HFF-Myc (cell line): ENCODE data around the gene EXOC4.

Source experiments
- DNase-seq: peaks from one replicate; pipeline ENCODE4 v3.0.0-alpha.2; 2011; ENCODE audit warnings: low read depth; ENCODE audit errors: extremely low read depth
- H3K4me3 ChIP-seq: replicated peaks from 2 replicates; pipeline ENCODE4 v1.5.1; 2011; ENCODE audit warnings: low read depth, mild to moderate bottlenecking, control low read depth, low read length
- TF ChIP-seq, protein P1 (sequence below): IDR thresholded peaks from 2 replicates; pipeline ENCODE4 v1.5.1; 2012; ENCODE audit warnings: mild to moderate bottlenecking, low read depth, low read length, control low read depth; ENCODE audit errors: missing control alignments

Gene EXOC4

DNA sequence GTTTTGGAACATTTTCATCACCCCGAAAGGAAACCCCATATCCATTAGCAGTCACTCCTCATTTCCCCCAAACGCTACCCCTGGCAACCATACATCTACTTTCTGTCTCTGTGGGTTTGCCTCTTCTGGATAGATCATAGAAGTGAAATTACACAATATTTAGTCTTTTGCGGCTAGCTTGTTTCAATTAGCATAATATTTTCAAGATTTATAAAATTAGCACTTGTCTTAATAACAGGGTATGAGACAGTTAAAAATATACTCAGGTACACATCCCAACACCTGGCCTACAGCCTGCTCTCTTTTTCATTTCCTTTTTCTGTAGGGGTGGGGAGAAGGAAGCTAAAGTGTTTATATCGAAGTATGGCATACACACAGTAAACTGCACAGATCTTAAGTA, 792.8 kb downstream of the EXOC4 start:
- DNase-seq = no peak
- H3K4me3 ChIP-seq = no peak overlapping the region
- TF ChIP-seq, protein P1, sequence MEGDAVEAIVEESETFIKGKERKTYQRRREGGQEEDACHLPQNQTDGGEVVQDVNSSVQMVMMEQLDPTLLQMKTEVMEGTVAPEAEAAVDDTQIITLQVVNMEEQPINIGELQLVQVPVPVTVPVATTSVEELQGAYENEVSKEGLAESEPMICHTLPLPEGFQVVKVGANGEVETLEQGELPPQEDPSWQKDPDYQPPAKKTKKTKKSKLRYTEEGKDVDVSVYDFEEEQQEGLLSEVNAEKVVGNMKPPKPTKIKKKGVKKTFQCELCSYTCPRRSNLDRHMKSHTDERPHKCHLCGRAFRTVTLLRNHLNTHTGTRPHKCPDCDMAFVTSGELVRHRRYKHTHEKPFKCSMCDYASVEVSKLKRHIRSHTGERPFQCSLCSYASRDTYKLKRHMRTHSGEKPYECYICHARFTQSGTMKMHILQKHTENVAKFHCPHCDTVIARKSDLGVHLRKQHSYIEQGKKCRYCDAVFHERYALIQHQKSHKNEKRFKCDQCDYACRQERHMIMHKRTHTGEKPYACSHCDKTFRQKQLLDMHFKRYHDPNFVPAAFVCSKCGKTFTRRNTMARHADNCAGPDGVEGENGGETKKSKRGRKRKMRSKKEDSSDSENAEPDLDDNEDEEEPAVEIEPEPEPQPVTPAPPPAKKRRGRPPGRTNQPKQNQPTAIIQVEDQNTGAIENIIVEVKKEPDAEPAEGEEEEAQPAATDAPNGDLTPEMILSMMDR = no peak

DNA sequence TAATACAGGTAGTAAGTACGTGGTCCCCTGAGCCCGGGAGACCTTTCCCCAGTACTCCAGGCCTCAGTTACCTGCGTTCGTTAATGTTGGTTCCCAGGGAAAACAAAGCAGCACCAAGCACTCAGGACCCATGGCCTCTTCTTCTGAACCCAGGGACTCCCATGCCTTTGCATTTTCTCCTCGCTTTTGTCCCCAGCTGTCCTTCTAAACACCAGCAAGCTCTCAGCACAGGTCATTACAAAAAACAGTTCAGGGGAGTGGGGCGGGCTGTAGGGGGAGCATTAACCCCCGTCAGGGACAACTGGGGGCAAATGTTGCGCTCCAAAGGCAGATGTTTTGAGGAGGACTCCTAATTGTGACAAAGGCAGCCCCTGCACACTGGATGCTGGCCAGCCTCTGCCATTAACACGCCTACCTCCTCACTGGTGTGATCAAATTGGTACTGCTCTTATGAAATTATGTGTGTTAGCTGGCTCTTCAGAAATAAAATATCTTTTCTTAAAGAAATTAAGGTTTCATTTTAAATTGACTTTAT, 793.8 kb downstream of the EXOC4 start:
- TF ChIP-seq, protein P1 = no peak
- no peak overlapping the region for H3K4me3 ChIP-seq
- no peak for DNase-seq

DNA sequence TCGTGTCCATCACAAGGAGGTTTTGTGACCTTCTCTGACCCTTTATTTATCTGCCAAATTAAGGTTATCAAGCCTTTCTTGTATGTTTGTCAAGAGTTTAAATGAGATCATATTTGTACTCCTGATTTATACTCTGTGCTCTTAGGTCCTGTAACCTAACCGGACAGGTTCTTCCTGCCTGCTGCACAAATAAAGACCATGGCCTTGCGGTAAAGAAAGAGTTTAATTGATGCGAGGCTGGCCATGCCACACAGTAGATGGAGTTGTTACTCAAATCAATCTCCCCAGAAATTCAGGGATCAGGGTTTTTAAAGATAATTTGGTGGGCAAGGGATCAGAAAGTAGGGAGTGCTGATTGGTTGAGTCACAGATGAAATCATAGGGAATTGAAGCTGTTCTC, 794.8 kb downstream of the EXOC4 start:
- DNase-seq = no peak
- no peak overlapping the region for H3K4me3 ChIP-seq
- TF ChIP-seq, protein P1 = no peak

DNA sequence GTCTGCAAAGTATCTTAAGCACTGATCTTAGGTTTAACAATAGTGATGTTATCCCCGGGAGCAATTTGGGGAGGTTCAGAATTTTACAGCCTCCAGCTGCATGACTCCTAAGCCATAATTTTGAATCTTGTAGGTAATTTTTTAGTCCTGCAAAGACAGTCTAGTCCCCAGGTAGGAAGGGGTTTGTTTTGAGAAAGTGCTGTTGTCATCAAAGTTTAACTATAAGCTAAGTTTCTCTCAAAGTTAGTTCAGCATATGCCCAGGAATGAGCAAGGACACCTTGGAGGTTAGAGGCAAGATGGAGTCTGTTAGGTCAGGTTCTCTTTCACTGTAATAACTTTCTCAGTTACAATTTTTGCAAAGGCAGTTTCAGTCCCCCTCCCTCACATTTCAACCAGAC, 795.3 kb downstream of the EXOC4 start:
- no peak overlapping the region for H3K4me3 ChIP-seq
- DNase-seq = no peak
- TF ChIP-seq, protein P1 = no peak

DNA sequence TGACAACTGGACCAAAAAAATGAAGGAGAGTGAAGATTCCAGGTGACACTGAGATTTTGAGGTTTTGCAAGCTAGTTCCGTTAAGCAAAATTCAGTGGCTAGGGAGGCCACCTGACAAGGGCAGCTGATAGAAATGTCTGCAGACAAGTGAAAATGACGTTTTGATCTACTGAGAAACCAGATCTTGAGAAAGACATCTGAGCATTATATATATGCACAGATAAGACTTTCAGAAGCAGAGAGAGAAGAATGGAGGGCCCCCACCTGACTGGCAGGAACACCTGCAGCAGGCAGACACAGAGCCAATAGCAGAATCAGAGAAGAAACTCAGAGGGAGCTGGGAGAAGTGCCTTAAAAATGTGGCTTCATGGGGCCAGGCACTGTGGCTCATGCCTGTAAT, 798.1 kb downstream of the EXOC4 start:
- H3K4me3 ChIP-seq = no peak overlapping the region
- DNase-seq = no peak
- TF ChIP-seq, protein P1 = no peak

DNA sequence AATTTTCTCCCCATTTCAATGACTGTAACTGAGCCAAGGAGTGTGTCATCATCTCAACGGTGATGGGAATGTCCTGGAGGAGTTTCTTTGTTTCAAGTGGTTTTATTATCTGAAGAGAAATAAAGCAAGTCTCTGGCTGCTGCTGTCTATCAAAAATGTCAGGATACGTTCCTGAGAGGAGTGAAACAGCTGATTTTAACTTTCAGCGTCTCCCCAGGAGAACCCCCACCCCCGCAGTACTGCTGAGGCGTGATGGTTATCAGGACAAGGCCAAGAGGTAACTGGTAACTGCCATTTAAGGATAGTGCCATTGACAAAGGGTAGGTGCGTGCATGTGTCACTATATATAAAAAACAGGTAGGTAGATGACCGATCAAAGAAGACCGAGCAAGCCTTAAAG, 803.9 kb downstream of the EXOC4 start:
- TF ChIP-seq, protein P1 = no peak
- no peak overlapping the region for H3K4me3 ChIP-seq
- DNase-seq = no peak

DNA sequence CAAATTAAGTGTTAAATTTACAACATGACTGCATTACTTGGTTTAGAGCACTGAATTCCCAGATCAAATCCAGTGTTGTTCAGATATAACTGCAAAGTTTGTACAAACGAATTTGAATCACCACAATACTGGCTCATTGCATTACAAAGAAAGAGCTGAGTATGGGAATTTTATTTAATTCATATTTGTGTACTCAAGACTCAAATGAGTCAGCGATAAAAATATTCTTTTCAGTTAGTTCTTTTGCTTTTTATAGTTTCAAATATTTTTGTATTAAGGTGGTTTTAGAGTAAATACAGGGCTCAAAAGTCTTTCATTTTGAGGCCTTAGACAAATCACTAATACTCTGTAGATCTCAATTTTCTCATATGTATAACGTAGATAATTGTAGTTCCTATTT, 805.6 kb downstream of the EXOC4 start:
- DNase-seq = no peak
- TF ChIP-seq, protein P1 = no peak
- H3K4me3 ChIP-seq = no peak overlapping the region
